H9 (cell line): ENCODE measurements around the gene OR10H5. TPM values are rescaled to one million over a fixed set of nuclear protein-coding genes. Genes with fewer than 3 reads are reported as not detected.

Source experiments
- DNase-seq: peaks from one replicate; pipeline ENCODE4 v3.0.0-alpha.2; 2017
- H2AFZ ChIP-seq: one replicate; pipeline ENCODE4 v1.6.1; 2013; ENCODE audit warnings: mild to moderate bottlenecking, low read length, control low read depth, moderate library complexity
- H2AK5ac ChIP-seq: 2 replicates; pipeline ENCODE4 v1.6.1; 2013; ENCODE audit warnings: low read length, control low read depth, mixed read lengths; ENCODE audit not compliant: insufficient read length
- H2BK120ac ChIP-seq: one replicate; pipeline ENCODE4 v1.6.1; 2013; ENCODE audit warnings: low read depth, mild to moderate bottlenecking, low read length, control low read depth, inconsistent platforms; ENCODE audit not compliant: poor library complexity, severe bottlenecking
- H2BK12ac ChIP-seq: 2 replicates; pipeline ENCODE4 v1.6.1; 2013; ENCODE audit warnings: low read length, control low read depth, mixed read lengths, low read depth; ENCODE audit not compliant: insufficient read length
- H2BK15ac ChIP-seq: 2 replicates; pipeline ENCODE4 v1.6.1; 2013; ENCODE audit warnings: low read depth, low read length, control low read depth
- H2BK20ac ChIP-seq: one replicate; pipeline ENCODE4 v1.6.1; 2013; ENCODE audit warnings: low read depth, mild to moderate bottlenecking, low read length, control low read depth, inconsistent platforms; ENCODE audit not compliant: poor library complexity, severe bottlenecking
- H2BK5ac ChIP-seq: 2 replicates; pipeline ENCODE4 v1.6.1; 2013; ENCODE audit warnings: low read length, control low read depth, mixed read lengths; ENCODE audit not compliant: insufficient read length
- H3K14ac ChIP-seq: 2 replicates; pipeline ENCODE4 v1.6.1; 2013; ENCODE audit warnings: low read length, control low read depth; ENCODE audit not compliant: insufficient read depth
- H3K18ac ChIP-seq: 2 replicates; pipeline ENCODE4 v1.6.1; 2013; ENCODE audit warnings: low read depth, mild to moderate bottlenecking, mixed read lengths, low read length, control low read depth; ENCODE audit not compliant: insufficient read length
- H3K23ac ChIP-seq: 2 replicates; pipeline ENCODE4 v1.6.1; 2013; ENCODE audit warnings: low read length, control low read depth, mixed read lengths, low read depth; ENCODE audit not compliant: insufficient read length
- H3K23me2 ChIP-seq: 2 replicates; pipeline ENCODE4 v1.6.1; 2013; ENCODE audit warnings: low read depth, mild to moderate bottlenecking, mixed read lengths, low read length, control low read depth; ENCODE audit not compliant: insufficient read length, poor library complexity, severe bottlenecking
- H3K27ac ChIP-seq: 2 replicates; pipeline ENCODE4 v1.5.1; 2013; ENCODE audit warnings: low read length, control low read depth, mixed read lengths, low read depth; ENCODE audit not compliant: insufficient read length
- H3K27me3 ChIP-seq: 2 replicates; pipeline ENCODE4 v1.6.1; 2013; ENCODE audit warnings: low read length, control low read depth, inconsistent platforms; ENCODE audit not compliant: insufficient read depth
- H3K4ac ChIP-seq: 2 replicates; pipeline ENCODE4 v1.6.1; 2013; ENCODE audit warnings: low read depth, mild to moderate bottlenecking, control low read depth, inconsistent platforms, low read length, moderate library complexity
- H3K4me1 ChIP-seq: 2 replicates; pipeline ENCODE4 v1.6.1; 2013; ENCODE audit warnings: low read length, control low read depth, inconsistent platforms; ENCODE audit not compliant: insufficient read depth
- H3K4me2 ChIP-seq: 2 replicates; pipeline ENCODE4 v1.6.1; 2013; ENCODE audit warnings: low read length, control low read depth, mixed read lengths; ENCODE audit not compliant: insufficient read length, insufficient read depth
- H3K56ac ChIP-seq: 2 replicates; pipeline ENCODE4 v1.6.1; 2013; ENCODE audit warnings: low read depth, mild to moderate bottlenecking, mixed read lengths, low read length, control low read depth; ENCODE audit not compliant: insufficient read length
- H3K79me1 ChIP-seq: 2 replicates; pipeline ENCODE4 v1.6.1; 2013; ENCODE audit warnings: low read depth, mild to moderate bottlenecking, moderate library complexity, low read length, control low read depth, inconsistent platforms; ENCODE audit not compliant: insufficient read depth, poor library complexity, severe bottlenecking
- H3K79me2 ChIP-seq: 2 replicates; pipeline ENCODE4 v1.6.1; 2013; ENCODE audit warnings: low read length, control low read depth, inconsistent platforms; ENCODE audit not compliant: insufficient read depth
- H3K9ac ChIP-seq: 2 replicates; pipeline ENCODE4 v1.6.1; 2013; ENCODE audit warnings: low read length, control low read depth, mixed read lengths; ENCODE audit not compliant: insufficient read length; ENCODE audit errors: extremely low read depth
- H3K9me3 ChIP-seq: one replicate; pipeline ENCODE4 v1.6.1; 2013; ENCODE audit warnings: low read depth, low read length, inconsistent platforms; ENCODE audit not compliant: control insufficient read depth
- H3T11ph ChIP-seq: one replicate; pipeline ENCODE4 v1.6.1; 2013; ENCODE audit warnings: mild to moderate bottlenecking, low read length, control low read depth, inconsistent platforms
- H4K20me1 ChIP-seq: one replicate; pipeline ENCODE4 v1.6.1; 2013; ENCODE audit not compliant: control insufficient read depth, insufficient read length, insufficient read depth
- H4K5ac ChIP-seq: 2 replicates; pipeline ENCODE4 v1.6.1; 2013; ENCODE audit warnings: low read depth, mild to moderate bottlenecking, mixed read lengths, low read length, control low read depth; ENCODE audit not compliant: insufficient read length
- H4K8ac ChIP-seq: replicated peaks from 2 replicates; pipeline ENCODE4 v1.6.1; 2013; ENCODE audit warnings: low read length, control low read depth, mixed read lengths, low read depth; ENCODE audit not compliant: insufficient read length
- H4K91ac ChIP-seq: 2 replicates; pipeline ENCODE4 v1.6.1; 2013; ENCODE audit warnings: low read depth, mild to moderate bottlenecking, moderate library complexity, mixed read lengths, low read length, control low read depth; ENCODE audit not compliant: insufficient read length
- H3K27ac Mint-ChIP-seq, 3 experiments: 2 replicates in 2 of 3; 3 replicates in 1 of 3; pipeline ENCODE4 v1.8.0; 2020 to 2021; ENCODE audit warnings: mixed read lengths in 3 of 3, mild to moderate bottlenecking in 1 of 3, moderate library complexity in 1 of 3
- H3K27me3 Mint-ChIP-seq: 2 replicates; pipeline ENCODE4 v1.8.0; 2021; ENCODE audit warnings: low read depth, mild to moderate bottlenecking, moderate library complexity, mixed read lengths
- H3K36me3 Mint-ChIP-seq, 3 experiments: 2 replicates in 2 of 3; 3 replicates in 1 of 3; pipeline ENCODE4 v1.8.0; 2020 to 2021; ENCODE audit warnings: low read depth in 3 of 3, mixed read lengths in 3 of 3; ENCODE audit not compliant: insufficient read depth in 1 of 3
- H3K4me1 Mint-ChIP-seq, 2 experiments: 2 replicates each; pipeline ENCODE4 v1.8.0; 2020; ENCODE audit warnings: mixed read lengths in 2 of 2
- H3K4me3 Mint-ChIP-seq, 2 experiments: 2 replicates in 1 of 2; 3 replicates in 1 of 2; pipeline ENCODE4 v1.8.0; 2020 to 2021; ENCODE audit warnings: mild to moderate bottlenecking in 2 of 2, mixed read lengths in 2 of 2, moderate library complexity in 1 of 2
- H3K9me3 Mint-ChIP-seq, 2 experiments: 2 replicates in 1 of 2; 3 replicates in 1 of 2; pipeline ENCODE4 v1.8.0; 2020; ENCODE audit warnings: mild to moderate bottlenecking in 2 of 2, mixed read lengths in 2 of 2, moderate library complexity in 1 of 2
- whole genome bisulfite sequencing: extraction: QIAGEN DNeasy Blood & Tissue Kit; methylation state at CpG from one replicate; pipeline ENCODE4 v1.1.7; 2013; ENCODE audit warnings: missing lambda C conversion rate, low lambda C conversion rate, mixed read lengths; ENCODE audit not compliant: insufficient read length; ENCODE audit errors: extremely low coverage; 5-methylcytosine and 5-hydroxymethylcytosine counted together
- total RNA-seq: library from RNA; stranded (reverse); gene quantifications from 2 replicates; pipeline ENCODE4 v1.2.1, GENCODE V29; 2021
- TF ChIP-seq, protein P1 (sequence below): fragments of 200-600 bp; sonication (generic); conservative IDR thresholded peaks from 3 replicates; pipeline ENCODE4 v1.8.0; 2021; ENCODE audit warnings: antibody characterized with exemption, mild to moderate bottlenecking

OR10H5 gene
- total RNA-seq, 1 experiment from 2014 or later, result not detected

- no peak overlapping the region for H2BK5ac ChIP-seq
- H3K36me3 Mint-ChIP-seq, result peaks cover 7 to 22% (median 20%) of the 10 kb centered on the region in 3 experiments; a peak in 6 of 7 replicates
- no peaks in the 10 kb centered on the region for H3K79me2 ChIP-seq
- peaks cover 86 to 96% of the 10 kb centered on the region in 2 experiments for H3K9me3 Mint-ChIP-seq
- no peaks in the 10 kb centered on the region for H3K4me1 ChIP-seq
- H3K27ac Mint-ChIP-seq, result no peak overlapping the region
- DNase-seq, result no peak
- H3K9me3 ChIP-seq, result peaks cover 96% of the 10 kb centered on the region
- no peak overlapping the region for H2AK5ac ChIP-seq
- no peaks in the 10 kb centered on the region for H3K4me1 Mint-ChIP-seq
- no peak overlapping the region for H3K4ac ChIP-seq
- H4K91ac ChIP-seq, result no peak overlapping the region
- no peak overlapping the region for H4K5ac ChIP-seq
- H3K27me3 ChIP-seq, result no peaks in the 10 kb centered on the region
- H2BK20ac ChIP-seq, result no peak overlapping the region
- no CpG with 5 or more reads among the region's 4 CpGs for WGBS
- no peaks in the 10 kb centered on the region for H3K79me1 ChIP-seq
- H3K9ac ChIP-seq, result no peak overlapping the region
- no peaks in the 10 kb centered on the region for H4K20me1 ChIP-seq
- H2BK120ac ChIP-seq, result no peak overlapping the region
- no peak overlapping the region for H3K18ac ChIP-seq
- no peak overlapping the region for H3K56ac ChIP-seq
- H3T11ph ChIP-seq, result no peak overlapping the region
- H3K23ac ChIP-seq, result no peak overlapping the region
- no peak overlapping the region for H2AFZ ChIP-seq
- H4K8ac ChIP-seq, result no peak overlapping the region
- no peak overlapping the region for H3K4me3 Mint-ChIP-seq
- no peak overlapping the region for H3K4me2 ChIP-seq
- H3K27ac ChIP-seq, result no peak overlapping the region
- H2BK15ac ChIP-seq, result no peak overlapping the region
- no peak overlapping the region for H2BK12ac ChIP-seq
- TF ChIP-seq, protein P1, sequence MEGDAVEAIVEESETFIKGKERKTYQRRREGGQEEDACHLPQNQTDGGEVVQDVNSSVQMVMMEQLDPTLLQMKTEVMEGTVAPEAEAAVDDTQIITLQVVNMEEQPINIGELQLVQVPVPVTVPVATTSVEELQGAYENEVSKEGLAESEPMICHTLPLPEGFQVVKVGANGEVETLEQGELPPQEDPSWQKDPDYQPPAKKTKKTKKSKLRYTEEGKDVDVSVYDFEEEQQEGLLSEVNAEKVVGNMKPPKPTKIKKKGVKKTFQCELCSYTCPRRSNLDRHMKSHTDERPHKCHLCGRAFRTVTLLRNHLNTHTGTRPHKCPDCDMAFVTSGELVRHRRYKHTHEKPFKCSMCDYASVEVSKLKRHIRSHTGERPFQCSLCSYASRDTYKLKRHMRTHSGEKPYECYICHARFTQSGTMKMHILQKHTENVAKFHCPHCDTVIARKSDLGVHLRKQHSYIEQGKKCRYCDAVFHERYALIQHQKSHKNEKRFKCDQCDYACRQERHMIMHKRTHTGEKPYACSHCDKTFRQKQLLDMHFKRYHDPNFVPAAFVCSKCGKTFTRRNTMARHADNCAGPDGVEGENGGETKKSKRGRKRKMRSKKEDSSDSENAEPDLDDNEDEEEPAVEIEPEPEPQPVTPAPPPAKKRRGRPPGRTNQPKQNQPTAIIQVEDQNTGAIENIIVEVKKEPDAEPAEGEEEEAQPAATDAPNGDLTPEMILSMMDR, result no peak
- H3K27me3 Mint-ChIP-seq, result peaks cover 5% of the 10 kb centered on the region; the same call in 1 of the 2 replicates
- H3K23me2 ChIP-seq, result no peaks in the 10 kb centered on the region
- H3K14ac ChIP-seq, result no peak overlapping the region
Observed at GRCh38 chr19:15811476-15811875, 24.0 kb downstream of the OR10H5 start.
